Measurements from ENCODE around the gene FSTL3.
A peak's percentile ranks its signal among the peaks of the same experiment; 100 is the strongest.

FSTL3 gene

DNA sequence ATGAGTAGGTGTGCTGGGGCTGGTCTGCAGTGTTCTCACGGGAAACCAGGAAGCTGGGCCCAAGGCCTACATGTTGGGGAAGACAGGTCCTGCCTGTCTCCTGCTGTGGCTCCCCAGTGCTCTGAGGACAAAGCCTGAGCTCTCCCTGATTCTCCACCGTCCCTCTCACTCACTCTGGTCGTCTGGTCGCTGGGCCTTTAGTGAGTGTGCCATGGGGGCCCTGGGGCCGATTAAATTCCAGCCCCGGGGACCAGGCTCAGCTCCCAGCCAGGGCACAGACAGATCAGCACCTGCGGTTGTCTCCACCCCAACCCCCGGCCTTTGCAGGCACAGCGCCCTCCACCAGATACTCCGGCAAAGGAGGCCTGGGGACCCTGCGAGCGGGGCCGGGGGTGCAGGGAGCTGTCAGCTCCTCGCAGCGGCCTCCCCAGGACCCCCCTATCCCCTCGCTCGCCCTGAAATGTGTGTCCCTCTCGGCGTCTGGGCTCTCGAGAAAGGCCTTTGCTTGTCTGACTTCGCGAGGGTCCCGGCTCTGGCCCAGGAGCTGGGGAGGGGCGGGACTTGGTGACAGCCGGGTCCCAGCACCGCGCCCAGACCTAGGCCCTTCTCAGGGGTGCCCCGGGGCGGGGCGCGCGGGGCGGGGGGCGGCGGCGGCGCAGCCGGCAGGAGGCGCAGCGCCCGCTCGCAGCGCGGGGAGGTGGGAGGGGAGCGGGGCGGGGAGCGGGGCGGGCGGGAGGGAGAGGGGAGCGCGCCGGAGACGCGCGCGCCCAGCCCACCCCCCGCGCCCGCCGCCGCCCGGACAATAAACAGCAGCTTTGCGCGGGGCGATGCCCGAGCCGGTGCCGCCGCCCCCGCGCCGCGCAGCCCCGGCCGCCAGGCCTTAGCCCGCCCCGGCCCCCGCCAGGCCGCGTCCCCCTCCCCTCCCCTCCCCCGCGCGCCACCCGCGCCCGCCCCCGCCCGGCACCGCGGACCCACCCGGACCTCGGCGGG is 32.3 kb downstream of the FSTL3 start, which contains the start of gene PALM:
Gene PALM, plus strand, starts transcription at position 782 of the 990 bp plus-strand sequence. CDS start 212 bp downstream, outside the sequence.
- Histone ChIP-seq H4K20me1 (peaks cover 0 to 21% (median 4%) of the 10 kb centered on the region in 11 experiments; a peak in 10 of 22 replicates), H3K36me3 (peaks cover 0 to 9% (median 0%) of the 10 kb centered on the region in 11 experiments; a peak in 2 of 22 replicates), H3K4me3 (peak within 1 kb of the TSS; percentile 82 to 94 (median 89)), H3K4me1 (peaks cover 27 to 55% (median 44%) of the 10 kb centered on the region in 10 experiments), H3K27me3 (peaks cover 0 to 3% (median 0%) of the 10 kb centered on the region in 11 experiments; a peak in 1 of 22 replicates), H3K9ac (peak within 1 kb of the TSS; percentile 81 to 92 (median 87)), H3K27ac (peak within 1 kb of the TSS; percentile 47 to 85 (median 79)), H3K9me3 (replicated peaks in 1 of 11) (no peaks in the 10 kb centered on the region), H3K4me2 (peak within 1 kb of the TSS; percentile 98 to 100 (median 100))
- no peak for TF ChIP-seq Cebpa-rat (IDR thresholded peaks at IDR 0.05)

DNA sequence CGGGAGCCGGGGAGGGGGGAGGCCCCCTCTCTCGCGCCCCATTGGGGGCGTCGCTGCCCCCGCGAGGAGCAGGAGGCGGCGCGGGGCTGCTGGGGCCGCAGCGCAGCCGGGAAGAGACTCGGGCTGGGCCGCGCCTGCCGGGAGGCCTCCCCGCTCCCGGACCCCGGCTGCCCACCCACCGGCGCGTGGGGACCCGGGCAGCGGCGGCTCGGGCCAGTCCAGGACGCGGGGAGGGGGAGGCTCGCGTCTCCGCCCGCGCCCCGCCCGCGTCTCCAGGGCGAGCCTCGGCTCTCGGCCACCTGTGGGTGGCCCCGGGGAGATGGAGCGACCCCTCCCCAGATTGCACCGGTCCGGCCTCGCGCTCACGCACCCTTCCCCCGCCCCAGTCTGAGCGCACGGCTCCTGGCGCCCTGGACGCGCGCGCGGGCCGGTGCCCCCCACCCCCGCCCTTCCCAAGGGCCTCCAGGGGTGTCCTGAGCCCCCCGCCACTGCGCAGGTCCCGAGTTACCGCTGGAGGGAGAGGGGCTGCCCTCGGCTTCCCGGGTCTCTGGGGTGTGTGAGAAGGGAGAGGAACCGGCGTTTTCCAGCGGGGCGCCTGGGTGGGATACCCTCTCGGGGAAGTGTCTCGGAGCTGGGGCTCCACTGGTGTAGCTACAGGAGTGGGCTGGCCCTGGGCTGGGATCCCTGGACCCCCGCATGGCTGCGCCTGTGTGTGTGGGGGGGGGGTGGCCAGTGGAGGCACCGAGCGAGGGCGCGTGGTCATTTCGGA is 33.2 kb downstream of the FSTL3 start:
- H3K9ac ChIP-seq: peak overlapping the region; percentile 81 to 92 (median 87)
- H3K9me3 ChIP-seq (replicated peaks in 1 of 11): no peaks in the 10 kb centered on the region
- peaks cover 0 to 22% (median 5%) of the 10 kb centered on the region in 11 experiments; a peak in 10 of 22 replicates for H4K20me1 ChIP-seq
- peaks cover 0 to 3% (median 0%) of the 10 kb centered on the region in 11 experiments; a peak in 1 of 22 replicates for H3K27me3 ChIP-seq
- H3K27ac ChIP-seq: peak overlapping the region; percentile 47 to 85 (median 79)
- peak overlapping the region; percentile 82 to 94 (median 89) for H3K4me3 ChIP-seq
- TF ChIP-seq Cebpa-rat (IDR thresholded peaks at IDR 0.05): no peak
- peaks cover 25 to 52% (median 41%) of the 10 kb centered on the region in 10 experiments for H3K4me1 ChIP-seq
- H3K36me3 ChIP-seq: peaks cover 0 to 17% (median 0%) of the 10 kb centered on the region in 11 experiments; a peak in 3 of 22 replicates
- peak overlapping the region; percentile 98 to 100 (median 100) for H3K4me2 ChIP-seq

DNA sequence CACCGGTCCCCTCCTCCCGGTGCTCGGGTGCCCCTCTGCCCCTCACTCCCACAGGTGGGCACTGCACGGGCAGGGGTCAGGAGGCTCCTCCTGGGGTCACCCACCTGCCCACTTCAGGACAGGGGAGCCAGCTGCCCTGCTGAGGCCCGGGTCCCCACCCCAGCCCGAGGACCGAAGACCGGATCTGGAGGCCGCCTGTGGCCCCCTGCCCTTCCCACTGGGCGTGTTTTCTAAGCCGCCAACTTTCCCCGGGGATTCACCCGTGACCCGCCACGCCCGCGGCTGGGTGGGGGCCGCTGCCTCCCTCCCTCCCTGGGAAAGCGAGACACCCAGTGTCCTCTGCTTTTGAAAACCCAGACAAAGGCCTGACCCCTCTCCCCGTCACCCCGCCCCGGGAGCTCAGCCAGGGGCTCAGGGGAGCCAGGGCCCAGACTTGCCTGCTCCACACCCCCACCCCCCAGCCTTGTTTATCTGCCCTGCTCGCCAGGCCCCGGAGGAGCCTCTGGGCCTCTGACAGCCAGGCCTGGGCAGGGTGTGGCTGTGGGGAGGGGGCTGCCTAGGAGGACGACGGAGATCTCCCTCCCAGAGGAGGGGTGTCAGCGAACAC is 33.9 kb downstream of the FSTL3 start:
- H3K36me3 ChIP-seq: peaks cover 5 to 24% (median 6%) of the 10 kb centered on the region in 11 experiments; a peak in 20 of 22 replicates
- H3K9me3 ChIP-seq (replicated peaks in 1 of 11): peaks cover 4 to 6% (median 6%) of the 10 kb centered on the region in 11 experiments; a peak in 21 of 22 replicates
- H4K20me1 ChIP-seq: peaks cover 0 to 24% (median 5%) of the 10 kb centered on the region in 11 experiments; a peak in 11 of 22 replicates
- peak overlapping the region; percentile 98 to 100 (median 100) for H3K4me2 ChIP-seq
- no peak for TF ChIP-seq Cebpa-rat (IDR thresholded peaks at IDR 0.05)
- H3K27ac ChIP-seq: peak overlapping the region; percentile 47 to 85 (median 79)
- peaks cover 21 to 45% (median 35%) of the 10 kb centered on the region in 10 experiments for H3K4me1 ChIP-seq
- H3K4me3 ChIP-seq: peak overlapping the region; percentile 82 to 94 (median 89)
- H3K27me3 ChIP-seq: peaks cover 0 to 3% (median 0%) of the 10 kb centered on the region in 11 experiments; a peak in 1 of 22 replicates
- peak overlapping the region; percentile 81 to 92 (median 87) for H3K9ac ChIP-seq

DNA sequence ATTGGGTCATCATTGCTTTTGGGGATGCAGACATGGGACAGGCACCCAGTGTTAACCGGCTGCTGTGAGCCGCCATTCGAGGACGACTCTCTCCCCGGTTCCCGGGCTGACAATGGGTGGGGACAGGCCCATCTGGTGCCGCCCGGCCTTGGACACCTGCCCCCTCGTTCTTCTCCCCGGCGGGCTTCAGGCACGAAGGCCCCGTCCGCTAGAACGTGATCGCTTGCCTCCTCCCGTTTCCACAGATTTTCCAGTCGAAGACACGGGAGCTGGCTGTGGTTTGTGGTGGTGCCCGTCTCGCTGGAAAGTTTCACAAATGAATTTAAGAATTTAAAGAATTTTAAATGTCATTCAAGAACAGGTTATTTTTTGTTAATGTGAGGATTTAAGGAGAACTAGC is 34.6 kb downstream of the FSTL3 start:
- H3K36me3 ChIP-seq: peaks cover 12 to 31% (median 13%) of the 10 kb centered on the region in 11 experiments
- H4K20me1 ChIP-seq: peaks cover 0 to 31% (median 6%) of the 10 kb centered on the region in 11 experiments; a peak in 12 of 22 replicates
- peaks cover 21 to 43% (median 37%) of the 10 kb centered on the region in 10 experiments for H3K4me1 ChIP-seq
- peaks cover 11 to 13% (median 12%) of the 10 kb centered on the region in 11 experiments; a peak in 21 of 22 replicates for H3K9me3 ChIP-seq (replicated peaks in 1 of 11)
- peak overlapping the region; percentile 98 to 100 (median 100) for H3K4me2 ChIP-seq
- TF ChIP-seq Cebpa-rat (IDR thresholded peaks at IDR 0.05): no peak
- H3K4me3 ChIP-seq: peak overlapping the region; percentile 82 to 94 (median 89)
- H3K9ac ChIP-seq: peak overlapping the region; percentile 66 to 92 (median 87); a peak in 21 of 22 replicates
- H3K27me3 ChIP-seq: peaks cover 0 to 3% (median 0%) of the 10 kb centered on the region in 11 experiments; a peak in 1 of 22 replicates
- peak overlapping the region in 10 of 11 experiments; percentile 37 to 83 (median 52); a peak in 17 of 22 replicates for H3K27ac ChIP-seq

DNA sequence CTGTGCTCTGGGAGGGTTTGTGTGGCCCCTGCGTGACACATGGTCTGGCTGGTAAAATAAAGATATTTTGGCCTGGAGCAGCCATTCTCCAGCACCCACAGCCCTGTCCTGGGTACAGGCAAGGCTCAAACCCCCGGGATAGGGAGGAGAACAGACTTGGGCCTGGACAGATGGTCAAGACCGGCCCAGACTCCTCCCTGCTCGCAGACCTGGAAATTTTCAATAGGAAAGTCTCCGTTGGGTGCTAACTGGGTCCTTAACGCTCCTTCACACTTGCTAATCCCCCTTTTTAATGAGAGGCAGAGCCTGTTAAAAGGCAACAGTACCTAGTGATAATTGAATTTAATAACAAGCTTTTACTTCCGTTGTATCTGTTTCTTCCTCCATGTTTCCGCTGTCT is 35.1 kb downstream of the FSTL3 start:
- no peak for TF ChIP-seq Cebpa-rat (IDR thresholded peaks at IDR 0.05)
- H3K4me3 ChIP-seq: peak overlapping the region; percentile 82 to 94 (median 89); a peak in 19 of 20 replicates
- peaks cover 12 to 32% (median 14%) of the 10 kb centered on the region in 11 experiments for H3K36me3 ChIP-seq
- peaks cover 11 to 14% (median 13%) of the 10 kb centered on the region in 11 experiments; a peak in 21 of 22 replicates for H3K9me3 ChIP-seq (replicated peaks in 1 of 11)
- H3K27me3 ChIP-seq: peaks cover 0 to 3% (median 0%) of the 10 kb centered on the region in 11 experiments; a peak in 1 of 22 replicates
- H3K9ac ChIP-seq: peak overlapping the region; percentile 66 to 92 (median 87); a peak in 20 of 22 replicates
- H3K27ac ChIP-seq: peak overlapping the region in 9 of 11 experiments; percentile 37 to 83 (median 53); a peak in 17 of 22 replicates
- H3K4me2 ChIP-seq: peak overlapping the region; percentile 98 to 100 (median 100)
- peaks cover 0 to 35% (median 11%) of the 10 kb centered on the region in 11 experiments; a peak in 12 of 22 replicates for H4K20me1 ChIP-seq
- peaks cover 21 to 48% (median 41%) of the 10 kb centered on the region in 10 experiments for H3K4me1 ChIP-seq

DNA sequence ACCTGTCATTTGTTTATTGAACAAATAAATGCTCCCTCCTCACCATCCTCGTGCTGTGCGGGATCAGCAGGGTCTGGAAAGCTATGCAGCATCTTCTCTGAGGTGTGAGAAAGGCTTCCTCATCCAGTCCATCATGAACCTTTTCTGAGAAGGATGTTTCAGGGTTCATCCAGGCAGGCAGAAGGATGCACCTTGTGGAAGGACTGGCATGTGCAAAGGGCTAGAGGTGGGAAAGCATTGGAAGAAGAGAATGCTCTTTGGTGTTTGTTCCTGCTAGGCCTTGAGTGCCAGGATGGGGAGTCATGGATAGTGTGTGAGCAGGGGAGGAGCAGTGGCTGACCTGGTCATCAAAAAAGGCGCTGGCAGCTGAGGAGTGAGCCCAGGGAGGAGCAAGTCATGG is 39.2 kb downstream of the FSTL3 start:
- Histone ChIP-seq H3K9me3 (replicated peaks in 1 of 11) (peaks cover 11 to 14% (median 13%) of the 10 kb centered on the region in 11 experiments; a peak in 21 of 22 replicates), H3K4me1 (peaks cover 34 to 71% (median 60%) of the 10 kb centered on the region in 10 experiments), H3K9ac (0 out of 22 replicates have a peak overlapping the region, but pooled peaks of 1 of the 11 experiments have one; percentile 14), H3K36me3 (peaks cover 12 to 32% (median 14%) of the 10 kb centered on the region in 11 experiments), H3K4me3 (no peak overlapping the region), H3K27ac (peak overlapping the region in 1 of 11 experiments; percentile 17; a peak in 2 of 22 replicates), H3K4me2 (peak overlapping the region in 5 of 11 experiments; percentile 11 to 56 (median 27); a peak in 2 of 22 replicates), H4K20me1 (peaks cover 8 to 64% (median 19%) of the 10 kb centered on the region in 11 experiments; a peak in 17 of 22 replicates), H3K27me3 (peaks cover 0 to 6% (median 0%) of the 10 kb centered on the region in 11 experiments; a peak in 1 of 22 replicates)
- no peak for TF ChIP-seq Cebpa-rat (IDR thresholded peaks at IDR 0.05)
